EL (cell line): Measurements from ENCODE around the gene ST6GALNAC3.
"Not testable (repeated sequence)": the region's sequence is repeated elsewhere in the genome, so short reads cannot be mapped to it uniquely, and the experiment has no call there.

ENCODE experiments used
- DNase-seq: peaks from one replicate; pipeline ENCODE4 v3.0.0-alpha.2; 2016

ST6GALNAC3 gene

DNA sequence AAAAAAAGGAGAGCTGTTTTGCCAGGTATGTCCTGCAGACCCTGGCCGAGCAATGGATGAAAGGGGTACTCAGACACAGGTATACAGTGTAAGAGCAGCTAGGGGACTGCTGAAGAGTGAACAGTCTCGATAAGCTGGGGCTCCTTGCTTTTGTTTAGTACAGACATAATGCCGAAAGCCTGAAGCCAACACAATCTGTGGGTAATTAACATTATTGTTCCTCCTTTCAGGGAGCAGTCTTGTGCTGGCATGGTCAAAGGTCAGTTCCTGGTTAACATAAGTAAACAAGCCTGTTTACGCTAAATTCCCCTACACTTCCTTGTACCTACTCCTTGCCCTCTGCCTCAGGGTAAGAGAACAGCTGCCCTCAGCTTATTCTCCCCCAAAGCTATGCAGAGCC lies 520.5 kb downstream of the ST6GALNAC3 start:
- no peak for DNase-seq

DNA sequence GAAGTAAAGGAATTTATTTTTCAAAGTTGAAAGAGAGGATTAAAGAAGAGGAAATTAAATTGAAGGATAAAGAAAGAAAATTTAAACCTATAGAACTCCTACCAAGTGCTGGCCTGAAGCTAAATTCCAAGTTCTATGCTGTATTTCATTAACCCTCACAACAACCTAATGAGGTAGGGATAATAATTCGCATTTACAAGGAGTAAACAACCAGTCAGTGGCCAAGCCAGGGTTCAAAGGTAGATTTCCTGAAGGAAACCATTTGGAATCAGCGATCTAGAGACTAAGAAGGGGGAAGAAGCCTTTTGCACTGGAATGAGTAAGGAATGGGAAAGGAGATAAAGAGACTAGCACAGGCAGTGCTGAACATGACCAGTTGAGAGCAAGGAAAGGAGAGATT lies 526.9 kb downstream of the ST6GALNAC3 start:
- DNase-seq: no peak

DNA sequence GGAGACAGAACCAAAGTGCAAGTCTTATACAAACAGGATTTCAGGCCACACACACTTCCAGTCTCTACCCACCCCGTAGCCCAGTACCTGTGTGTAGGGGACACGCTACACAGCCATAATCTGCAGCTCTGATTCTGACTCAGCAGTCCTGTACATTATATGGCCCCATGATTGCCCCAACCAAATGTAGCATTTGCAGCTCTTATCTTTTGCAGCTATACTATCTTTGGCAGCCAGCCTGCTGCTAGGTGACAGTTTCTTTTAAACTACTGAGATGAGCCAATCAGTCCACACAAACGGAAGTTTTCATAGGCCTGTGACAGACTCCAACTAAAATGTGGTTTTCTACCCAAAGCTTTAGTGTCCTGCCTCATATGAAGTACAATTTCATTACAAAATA lies 533.2 kb downstream of the ST6GALNAC3 start:
- DNase-seq: no peak

DNA sequence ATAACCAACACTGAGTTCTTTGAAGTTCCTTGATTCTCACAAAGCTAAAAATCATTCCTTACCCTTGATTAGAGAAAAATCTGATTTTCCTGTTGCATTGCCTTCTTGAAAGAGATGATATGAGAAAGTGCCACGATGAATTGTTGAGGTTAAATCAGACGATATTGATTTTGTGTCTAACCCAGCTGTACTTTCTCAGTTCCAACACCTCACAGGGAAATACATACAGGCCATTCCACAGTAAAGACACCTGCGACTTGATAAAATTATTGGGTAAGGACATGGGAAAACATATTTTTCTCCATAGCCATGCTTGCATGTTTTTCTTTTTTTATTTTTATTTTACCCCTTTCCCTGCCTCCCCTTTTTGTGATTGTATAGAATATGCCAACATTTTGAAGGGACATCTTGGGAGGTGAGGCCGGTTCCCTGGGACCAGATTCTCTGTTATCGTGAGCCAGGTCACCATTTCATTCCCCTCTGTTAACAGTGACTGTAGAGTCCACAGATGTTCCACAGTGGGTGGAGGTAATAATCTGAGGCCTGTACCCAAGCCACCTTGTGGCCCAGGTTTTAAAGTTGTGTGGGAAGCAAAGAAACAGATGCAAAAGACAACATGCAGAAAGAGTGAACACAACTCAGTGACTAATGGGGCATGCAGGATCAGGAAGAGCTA lies 537.4 kb downstream of the ST6GALNAC3 start:
- DNase-seq: no peak

DNA sequence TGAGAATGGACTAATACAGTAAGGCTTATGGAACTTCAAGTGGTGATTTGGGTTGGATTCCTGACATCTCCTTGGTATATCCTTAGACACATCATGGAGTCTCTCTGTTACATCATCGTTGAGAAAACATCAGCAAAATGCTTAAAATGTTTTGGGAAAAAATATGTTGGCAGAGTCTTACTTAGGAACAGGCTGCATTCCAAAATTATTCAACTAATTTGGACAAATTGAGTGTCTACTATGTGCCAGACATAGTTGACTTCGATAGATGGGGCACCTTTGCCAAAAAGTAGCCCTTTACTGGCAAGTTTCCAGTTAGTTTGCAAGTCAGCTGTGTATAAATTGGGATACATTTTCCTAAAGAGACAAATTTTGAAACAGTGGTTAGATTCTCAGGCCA lies 539.3 kb downstream of the ST6GALNAC3 start:
- no peak for DNase-seq

DNA sequence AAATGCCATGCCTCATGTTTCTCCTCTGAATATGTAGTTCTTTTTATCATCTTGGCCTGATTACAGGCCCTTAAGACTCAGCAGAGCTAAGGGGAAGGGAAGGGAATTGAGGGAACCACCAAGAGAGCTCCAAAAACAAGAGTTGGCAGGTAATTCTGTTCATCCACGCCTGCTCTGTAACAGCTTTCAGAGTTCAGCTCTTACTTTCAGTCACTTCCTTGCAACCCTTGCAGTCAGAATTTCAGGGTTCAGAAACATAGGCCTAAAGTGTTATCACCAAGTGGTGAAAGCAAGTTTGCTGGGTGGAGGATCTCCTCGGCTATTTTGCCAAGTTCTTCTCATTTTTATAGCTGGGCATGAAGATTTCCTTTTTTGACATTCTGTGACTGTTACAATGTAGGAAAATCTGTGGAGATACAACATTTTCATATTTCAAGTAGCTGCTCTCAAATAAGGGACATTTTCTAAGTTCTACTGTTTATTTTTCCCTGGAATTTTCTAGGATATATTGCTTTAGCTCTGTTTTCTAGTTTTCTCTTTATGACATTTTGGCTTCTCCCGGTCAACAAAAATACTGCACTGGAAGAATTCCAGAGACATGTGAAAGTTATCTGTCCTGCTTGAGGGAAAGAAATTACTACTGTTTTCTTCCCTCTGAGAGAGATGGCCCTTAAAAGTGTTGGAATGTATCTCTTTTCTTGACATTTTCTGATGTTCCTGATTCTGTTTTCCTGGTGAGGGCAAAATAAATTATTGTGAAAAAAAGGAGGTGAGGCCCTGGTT lies 540.9 kb downstream of the ST6GALNAC3 start:
- no peak for DNase-seq

DNA sequence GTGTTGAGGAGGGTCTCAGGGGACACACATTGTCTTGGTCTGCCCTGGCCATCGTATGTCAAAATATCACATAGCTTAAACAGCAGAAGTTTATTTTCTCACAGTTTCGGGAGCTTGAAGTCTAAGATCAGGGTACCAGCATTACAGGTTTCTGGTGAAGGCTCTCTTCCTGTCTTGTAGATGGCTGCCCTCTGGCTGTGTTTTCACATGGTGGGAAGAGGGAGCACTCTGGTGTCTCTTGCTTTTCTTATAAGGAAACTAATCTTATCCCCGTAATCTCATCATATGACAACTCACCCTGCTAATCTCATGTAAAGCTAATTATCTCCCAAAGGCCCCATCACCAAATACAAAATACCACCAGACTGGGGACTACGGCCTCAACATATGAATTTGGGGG lies 545.8 kb downstream of the ST6GALNAC3 start:
- DNase-seq: no peak

DNA sequence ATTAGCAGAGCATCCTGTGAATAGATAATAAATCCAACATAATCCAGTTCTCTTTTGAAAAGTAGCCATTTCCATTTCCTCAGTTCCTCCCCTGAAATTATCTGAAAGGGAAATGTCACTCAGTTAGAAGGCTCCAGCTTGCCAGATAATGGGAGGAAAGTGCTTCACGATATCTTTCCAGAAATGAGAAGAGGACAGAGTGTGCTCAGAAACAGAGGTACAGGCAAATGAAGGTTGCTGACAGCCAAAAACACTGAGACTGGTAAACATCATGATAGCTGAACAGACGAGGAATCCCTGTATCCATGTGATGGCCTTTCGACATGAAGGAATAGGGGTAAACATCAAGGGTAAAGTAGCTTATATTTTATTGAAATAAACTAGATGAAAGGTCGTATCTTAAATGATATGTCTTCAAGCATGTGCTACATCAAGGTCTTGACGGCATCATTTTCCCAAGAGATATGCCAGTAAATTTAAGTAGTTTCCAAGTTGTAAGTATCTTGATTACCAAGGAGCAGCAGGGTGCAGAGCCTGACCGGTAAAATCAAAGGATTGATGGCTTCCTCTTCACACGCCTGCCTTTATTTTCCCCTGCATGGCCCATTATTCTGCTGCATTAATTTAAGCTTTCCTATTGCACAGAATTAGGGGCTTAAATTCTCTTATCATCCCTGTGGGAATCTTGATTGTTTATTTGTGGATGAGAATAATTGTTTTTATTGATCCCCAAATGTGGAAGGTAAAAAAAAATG lies 548.4 kb downstream of the ST6GALNAC3 start:
- DNase-seq: no peak

DNA sequence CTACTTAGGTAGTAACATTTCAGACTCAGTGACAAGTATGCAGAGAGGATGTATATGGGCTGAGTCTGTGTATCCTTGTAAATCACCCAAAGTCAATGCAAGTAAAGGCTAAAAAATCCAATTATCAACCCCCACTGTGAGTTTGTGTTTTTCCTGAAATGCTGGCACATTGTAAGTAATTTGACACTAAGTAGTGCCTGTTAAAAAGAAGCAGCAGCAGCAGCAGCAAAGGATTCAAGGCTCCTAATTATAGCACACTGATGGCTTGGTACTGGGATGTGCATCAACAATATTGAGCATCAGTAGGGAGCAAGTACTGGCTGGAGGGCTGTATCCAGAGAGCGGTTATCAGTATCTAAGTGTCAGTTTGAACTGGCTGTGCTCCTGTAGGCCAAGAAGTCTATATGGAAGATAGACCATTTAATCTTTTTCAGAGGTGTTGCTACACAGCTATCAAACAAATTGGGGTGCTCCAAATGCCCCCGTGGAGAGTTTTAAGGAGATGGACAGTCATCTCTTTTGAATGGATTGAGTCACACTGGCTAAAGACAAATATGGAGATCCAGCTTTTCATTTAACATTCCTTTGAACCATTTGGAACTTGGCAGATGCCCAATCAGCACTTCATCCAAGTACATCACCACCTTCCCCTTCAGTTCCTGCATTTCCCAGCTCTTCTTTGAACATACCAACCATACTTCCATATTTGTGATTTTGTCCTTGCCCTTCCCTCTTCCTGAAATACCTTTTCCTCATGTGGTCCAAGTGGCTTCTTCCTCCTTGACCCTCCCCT lies 551.5 kb downstream of the ST6GALNAC3 start:
- peak; percentile 10 for DNase-seq

DNA sequence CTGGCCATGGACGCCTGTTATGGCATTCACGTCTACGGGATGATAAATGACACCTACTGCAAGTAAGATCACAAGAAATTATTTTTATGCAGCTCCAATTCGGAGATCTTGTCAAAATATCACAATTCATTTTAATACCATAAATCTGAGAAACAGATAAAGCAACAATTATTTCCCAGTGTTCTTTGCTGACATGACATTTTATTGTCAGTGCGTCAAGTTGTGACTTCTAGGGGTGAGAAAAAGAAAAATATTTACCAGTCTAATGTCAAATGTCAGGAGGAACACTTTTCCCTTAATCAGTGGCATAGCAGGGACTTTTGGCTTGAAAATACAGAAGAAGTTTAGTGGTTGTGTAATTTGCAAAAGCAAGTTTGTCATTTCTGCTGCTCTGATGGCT lies 553.0 kb downstream of the ST6GALNAC3 start:
- no peak for DNase-seq

DNA sequence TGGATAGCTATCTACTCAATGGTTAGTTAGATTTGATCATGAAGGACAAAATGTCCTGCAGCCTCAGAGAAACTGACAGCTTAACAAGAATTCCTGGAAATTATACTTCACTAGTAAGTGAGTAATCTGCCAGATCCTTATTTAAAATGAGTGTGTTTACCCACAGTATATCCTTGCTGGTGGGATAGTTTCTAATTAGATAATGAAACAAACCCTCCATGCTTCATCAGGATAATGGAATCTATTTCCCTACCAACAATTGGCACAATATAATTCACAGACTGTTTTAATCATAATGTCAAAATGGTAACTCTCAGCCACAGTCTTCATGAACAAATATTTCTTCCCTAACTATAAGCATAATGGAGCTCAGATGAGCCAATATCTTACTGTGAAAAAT lies 553.4 kb downstream of the ST6GALNAC3 start:
- DNase-seq: no peak

DNA sequence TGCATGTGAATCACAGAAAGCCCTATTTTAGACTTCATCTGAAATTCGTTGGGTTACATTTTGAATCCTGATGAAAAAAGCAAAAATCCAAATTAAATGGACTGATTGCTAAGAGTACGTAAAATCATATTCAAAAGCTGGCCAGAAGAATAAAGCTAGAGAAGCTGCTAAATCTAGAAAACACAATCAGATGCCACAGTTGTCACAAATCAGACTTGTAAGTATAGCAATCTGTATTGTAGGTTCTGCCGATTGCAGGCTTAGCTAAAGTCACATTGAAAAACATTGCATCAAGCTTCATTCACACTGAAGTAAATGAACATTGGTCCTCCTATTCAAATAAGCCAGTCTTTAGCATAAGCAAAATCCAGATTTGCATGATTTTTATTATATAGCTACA lies 557.6 kb downstream of the ST6GALNAC3 start:
- DNase-seq: no peak

DNA sequence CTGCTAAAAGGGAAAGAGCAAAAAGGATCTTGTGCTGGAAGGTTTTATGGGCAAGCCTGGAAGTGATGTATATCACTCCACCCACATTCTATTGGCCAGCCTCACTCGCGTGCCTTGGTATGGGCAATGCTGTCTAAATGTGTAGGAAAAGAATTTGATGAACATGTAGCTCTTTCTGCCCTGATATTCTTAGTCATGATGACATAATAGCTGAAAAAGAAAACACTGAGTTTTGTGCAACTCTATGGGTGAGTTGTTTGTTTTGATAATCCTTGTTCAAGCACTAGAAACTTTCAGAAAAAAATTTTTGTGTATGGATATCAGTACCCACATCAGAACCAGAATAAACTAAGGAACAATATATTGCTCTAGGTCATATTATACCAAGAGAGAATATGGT lies 561.2 kb downstream of the ST6GALNAC3 start:
- DNase-seq: peak; percentile 31

DNA sequence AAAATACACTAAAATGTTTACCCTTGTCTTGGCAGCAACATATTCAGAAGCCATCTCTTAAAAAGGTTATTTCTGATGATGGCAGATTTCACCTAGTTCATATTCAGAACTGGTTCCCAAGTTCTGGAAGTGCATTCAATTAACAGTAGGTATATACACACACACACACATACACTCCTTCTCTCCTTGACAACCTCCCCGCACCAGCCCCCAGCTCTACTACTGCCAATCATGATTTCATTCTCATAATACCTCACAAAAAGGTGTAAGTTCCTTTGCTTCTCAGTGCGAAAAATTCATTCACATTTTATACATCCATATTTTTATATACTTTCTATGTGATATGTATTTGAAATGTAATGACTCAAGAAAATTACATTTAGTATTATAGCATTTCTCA lies 564.6 kb downstream of the ST6GALNAC3 start:
- DNase-seq: no peak

DNA sequence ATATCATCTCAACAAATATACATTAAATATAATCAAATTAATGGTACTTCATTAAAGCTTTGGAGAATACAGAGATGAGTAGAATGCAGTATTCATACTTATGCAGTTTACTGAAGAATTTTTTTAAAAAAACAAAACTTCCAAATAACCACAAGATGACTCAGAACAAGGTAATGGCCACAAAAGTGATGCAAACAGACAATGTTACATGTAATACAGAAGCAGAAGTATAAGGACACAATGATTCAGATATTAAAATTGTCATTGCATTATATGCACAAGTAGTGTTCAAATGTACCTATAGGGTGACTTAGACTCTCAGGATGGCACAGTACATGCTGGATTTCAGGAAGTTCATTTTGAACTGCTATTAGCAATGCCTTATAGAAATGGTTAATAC lies 565.5 kb downstream of the ST6GALNAC3 start:
- peak; percentile 20 for DNase-seq

DNA sequence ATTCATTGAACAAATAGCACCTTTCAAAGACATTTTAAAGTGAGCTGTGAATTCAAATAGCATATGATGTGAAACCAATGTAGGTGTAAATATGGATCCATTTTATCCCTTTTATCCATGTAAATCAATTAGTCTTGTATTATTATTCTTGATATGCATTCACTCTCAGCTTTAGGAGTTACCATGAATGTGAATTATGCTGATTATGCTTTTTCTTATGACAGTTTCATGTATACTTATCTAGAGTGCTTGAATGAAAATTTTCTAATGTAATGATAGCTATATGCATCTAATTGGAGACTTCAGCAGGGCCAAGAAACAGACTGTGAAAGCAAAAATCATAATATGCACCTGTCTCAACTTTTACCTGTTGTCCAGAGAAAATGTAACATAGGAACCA lies 566.2 kb downstream of the ST6GALNAC3 start:
- DNase-seq: no peak

DNA sequence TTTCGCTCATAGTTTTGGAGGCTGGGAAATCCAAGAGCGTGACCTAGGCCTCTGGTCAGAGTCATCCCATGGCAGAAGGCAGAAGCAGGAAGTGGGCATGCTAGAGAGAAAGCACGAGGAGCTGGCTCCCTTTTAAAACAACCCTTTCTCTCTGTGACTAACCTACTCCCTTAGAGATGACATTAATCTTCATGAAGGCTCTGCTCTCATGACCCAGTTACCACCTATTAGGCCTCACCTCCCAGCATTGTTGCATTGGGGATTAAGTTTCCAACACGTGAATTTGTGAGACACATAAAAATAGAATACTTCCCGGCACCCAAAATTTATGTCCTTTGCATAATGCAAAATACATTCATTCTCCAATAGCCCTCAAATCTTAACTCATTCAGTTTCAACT lies 569.6 kb downstream of the ST6GALNAC3 start:
- no peak for DNase-seq

DNA sequence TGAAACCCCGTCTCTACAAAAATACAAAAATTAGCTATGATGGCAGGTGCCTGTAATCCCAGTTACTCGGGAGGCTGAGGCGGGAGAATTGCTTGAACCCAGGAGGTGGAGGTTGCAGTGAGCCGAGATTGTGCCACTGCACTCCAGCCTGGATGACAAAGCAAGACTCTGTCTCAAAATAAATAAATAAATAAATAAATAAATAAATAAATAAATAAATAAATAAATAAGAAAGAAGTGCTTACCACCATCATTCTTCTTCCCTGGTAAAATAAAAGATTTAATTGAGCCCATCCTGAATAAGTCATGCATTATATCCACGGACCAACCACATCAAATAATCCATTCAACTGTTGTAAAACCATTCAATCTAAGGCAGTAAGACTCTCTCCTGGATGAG lies 578.3 kb downstream of the ST6GALNAC3 start:
- DNase-seq: not testable (repeated sequence)

DNA sequence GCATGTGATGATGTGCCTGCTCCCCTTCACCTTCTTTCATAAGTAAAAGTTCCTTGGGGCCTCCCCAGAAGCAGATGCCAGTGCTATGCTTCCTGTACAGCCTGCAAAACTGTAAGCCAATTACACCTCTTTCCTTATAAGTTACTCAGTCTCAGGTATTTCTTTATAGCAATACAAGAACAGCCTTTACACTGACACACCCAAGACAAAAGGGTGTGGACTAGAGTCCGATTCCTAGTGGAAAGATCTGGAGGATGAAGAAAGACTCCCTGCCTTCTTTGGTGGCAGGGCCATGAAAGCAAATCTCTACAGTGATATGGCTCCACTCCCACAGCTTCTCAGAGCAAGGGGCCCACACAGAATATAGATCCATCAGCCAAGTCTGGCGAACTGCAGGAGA lies 583.1 kb downstream of the ST6GALNAC3 start:
- no peak for DNase-seq

DNA sequence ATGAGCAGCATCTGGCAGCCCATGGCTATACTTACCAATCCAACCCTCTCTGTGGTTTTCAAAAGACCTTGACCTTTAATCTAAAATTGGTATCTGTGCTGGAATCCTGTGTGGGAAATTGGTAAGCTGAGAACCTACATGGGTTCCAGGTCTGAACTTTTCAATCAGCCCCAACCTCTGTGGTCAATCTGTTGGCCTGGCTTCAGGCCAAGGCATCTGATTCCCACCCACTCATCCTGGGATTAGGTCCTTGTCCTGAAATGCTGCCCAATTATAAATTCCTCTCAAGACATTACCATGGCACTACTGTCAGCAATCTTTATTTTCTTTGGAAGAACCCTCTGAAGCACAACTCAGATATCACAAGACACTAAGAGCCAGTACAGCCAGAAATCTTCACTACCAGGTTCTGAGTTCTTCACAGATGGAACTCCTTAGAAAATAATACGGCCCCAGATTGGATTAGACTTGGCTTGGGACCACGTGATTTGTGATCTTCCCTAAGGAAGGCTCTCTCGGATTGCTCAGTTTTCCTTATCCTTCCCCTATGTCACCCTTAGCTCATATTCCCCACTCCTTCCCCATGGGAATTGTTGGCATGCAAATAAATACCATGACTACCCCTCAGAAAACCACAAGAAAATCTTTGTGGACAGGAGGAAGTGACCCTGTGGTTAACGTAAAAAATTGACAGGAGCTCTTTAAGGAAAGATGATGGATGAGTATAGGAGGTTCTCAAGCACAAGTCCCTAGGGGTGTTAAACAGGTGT lies 584.8 kb downstream of the ST6GALNAC3 start:
- peak; percentile 48 for DNase-seq

DNA sequence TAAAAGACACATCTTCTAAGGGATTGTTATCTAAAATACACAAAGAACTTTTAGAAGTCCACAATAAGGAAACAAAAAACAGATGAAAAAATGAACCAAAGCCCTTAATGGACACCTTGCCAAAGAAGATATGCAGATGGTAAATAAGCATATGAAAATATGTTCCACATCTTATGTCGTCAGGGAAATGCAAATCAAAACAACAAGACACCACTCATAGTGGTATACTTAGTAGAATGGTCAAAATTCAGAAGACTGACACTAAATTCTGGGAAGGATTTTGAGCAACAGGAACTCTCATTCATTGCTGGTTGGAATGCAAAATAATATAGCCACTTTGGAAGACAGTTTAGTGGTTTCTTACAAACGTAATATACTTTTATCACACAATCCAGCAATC lies 587.0 kb downstream of the ST6GALNAC3 start:
- no peak for DNase-seq

DNA sequence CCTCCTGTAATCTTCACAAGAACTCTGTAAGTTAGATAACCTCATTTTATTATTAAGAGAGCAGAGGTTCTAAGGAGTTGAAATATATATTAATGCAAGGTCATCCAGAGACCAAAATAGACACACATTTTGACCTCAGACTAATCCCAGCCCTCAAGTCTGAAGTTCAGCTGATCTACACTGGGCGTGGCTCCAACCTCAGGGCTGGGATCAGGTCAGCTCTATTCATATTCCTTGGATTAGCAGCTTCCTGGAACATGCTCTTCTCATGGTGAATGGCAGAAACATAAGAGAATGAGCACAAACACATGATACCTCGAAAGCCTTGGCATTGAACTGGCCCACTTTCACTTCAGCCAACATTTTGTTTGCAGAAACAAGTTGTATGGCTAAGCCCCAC lies 592.0 kb downstream of the ST6GALNAC3 start:
- no peak for DNase-seq
